Ectodermal cell (in vitro differentiated cells): ENCODE measurements around the gene TMCC1.

Source experiments
- H3K27ac ChIP-seq: 2 replicates; pipeline ENCODE4 v1.7.0; 2013; ENCODE audit warnings: mild to moderate bottlenecking, low read depth, low read length; ENCODE audit not compliant: insufficient read depth, poor library complexity, severe bottlenecking
- H3K27me3 ChIP-seq: 2 replicates; pipeline ENCODE4 v1.7.0; 2013; ENCODE audit warnings: mild to moderate bottlenecking, low read length; ENCODE audit not compliant: insufficient read depth, control insufficient read depth, poor library complexity, severe bottlenecking
- H3K36me3 ChIP-seq: one replicate; pipeline ENCODE4 v1.7.0; 2013; ENCODE audit warnings: low read length; ENCODE audit not compliant: control insufficient read depth, insufficient read depth
- H3K4me1 ChIP-seq: one replicate; pipeline ENCODE4 v1.7.0; 2013; ENCODE audit warnings: low read length; ENCODE audit not compliant: control insufficient read depth, insufficient read depth
- H3K4me3 ChIP-seq: 2 replicates; pipeline ENCODE4 v1.7.0; 2013; ENCODE audit warnings: low read depth, low read length, control low read depth; ENCODE audit not compliant: insufficient read depth
- H3K9me3 ChIP-seq: 2 replicates; pipeline ENCODE4 v1.7.0; 2013; ENCODE audit warnings: mild to moderate bottlenecking, low read length, moderate library complexity; ENCODE audit not compliant: control insufficient read depth
- WGBS, 2 experiments: methylation state at CpG; one replicate each; pipeline ENCODE4 v1.1.7; 2013; ENCODE audit warnings: missing lambda C conversion rate in 2 of 2; 5-methylcytosine and 5-hydroxymethylcytosine counted together

Gene TMCC1

GRCh38 chr3:129603991-129604749, 289.3 kb downstream of the TMCC1 start:
- H3K27me3 ChIP-seq, result peaks cover 44% of the 10 kb centered on the region
- peaks cover 30% of the 10 kb centered on the region for H3K4me1 ChIP-seq
- WGBS, 2 experiments, result 83 to 86% methylated on average over 8 of the region's 8 CpGs
- no peak overlapping the region for H3K4me3 ChIP-seq
- H3K36me3 ChIP-seq, result no peaks in the 10 kb centered on the region
- no peak overlapping the region for H3K27ac ChIP-seq
- no peaks in the 10 kb centered on the region for H3K9me3 ChIP-seq

GRCh38 chr3:129603561-129603942, 290.0 kb downstream of the TMCC1 start:
- no peak overlapping the region for H3K27ac ChIP-seq
- 65 to 67% methylated on average over 7 of the region's 7 CpGs for WGBS, 2 experiments

GRCh38 chr3:129602730-129603560, 290.6 kb downstream of the TMCC1 start:
- Histone ChIP-seq H3K36me3 (no peaks in the 10 kb centered on the region), H3K27me3 (peaks cover 37% of the 10 kb centered on the region), H3K27ac (no peak overlapping the region), H3K4me1 (peaks cover 37% of the 10 kb centered on the region), H3K4me3 (peak overlapping the region; percentile 2), H3K9me3 (no peaks in the 10 kb centered on the region)
- WGBS, 2 experiments, result 65 to 73% methylated on average over 15 of the region's 15 CpGs

More at GRCh38 chr3:129603561-129603942, 290.0 kb downstream of the TMCC1 start:
- Histone ChIP-seq H3K27me3 (peaks cover 43% of the 10 kb centered on the region), H3K4me1 (peaks cover 31% of the 10 kb centered on the region), H3K4me3 (peak overlapping the region; percentile 2), H3K36me3 (no peaks in the 10 kb centered on the region), H3K9me3 (no peaks in the 10 kb centered on the region)

- no peaks in the 10 kb centered on the region for H3K9me3 ChIP-seq
- H3K27ac ChIP-seq, result no peak overlapping the region
- peaks cover 31% of the 10 kb centered on the region for H3K27me3 ChIP-seq
- no peaks in the 10 kb centered on the region for H3K36me3 ChIP-seq
- no peak overlapping the region for H3K4me3 ChIP-seq
- H3K4me1 ChIP-seq, result peaks cover 44% of the 10 kb centered on the region
- WGBS, 2 experiments, result 52 to 56% methylated on average over 11 of the region's 11 CpGs
Measured at GRCh38 chr3:129602309-129602708, 291.2 kb downstream of the TMCC1 start.

- no peaks in the 10 kb centered on the region for H3K9me3 ChIP-seq
- peaks cover 25% of the 10 kb centered on the region for H3K27me3 ChIP-seq
- no peak overlapping the region for H3K4me3 ChIP-seq
- H3K36me3 ChIP-seq, result no peaks in the 10 kb centered on the region
- peaks cover 50% of the 10 kb centered on the region for H3K4me1 ChIP-seq
- WGBS, 2 experiments, result 91 to 93% methylated on average over 5 of the region's 5 CpGs
- H3K27ac ChIP-seq, result no peak overlapping the region
Measured at GRCh38 chr3:129601713-129602112, 291.8 kb downstream of the TMCC1 start.

GRCh38 chr3:129600348-129600747, 293.2 kb downstream of the TMCC1 start:
- Histone ChIP-seq H3K27ac (no peak overlapping the region), H3K9me3 (no peaks in the 10 kb centered on the region), H3K36me3 (no peaks in the 10 kb centered on the region), H3K27me3 (peaks cover 15% of the 10 kb centered on the region), H3K4me3 (no peak overlapping the region), H3K4me1 (peaks cover 60% of the 10 kb centered on the region)
- 95 to 96% methylated on average over 2 of the region's 2 CpGs for WGBS, 2 experiments

- 40 to 43% methylated on average over 5 of the region's 5 CpGs for WGBS, 2 experiments
- H3K27ac ChIP-seq, result no peak overlapping the region
- H3K4me1 ChIP-seq, result peaks cover 60% of the 10 kb centered on the region
- H3K36me3 ChIP-seq, result no peaks in the 10 kb centered on the region
- H3K4me3 ChIP-seq, result no peak overlapping the region
- peaks cover 7% of the 10 kb centered on the region for H3K27me3 ChIP-seq
- no peaks in the 10 kb centered on the region for H3K9me3 ChIP-seq
Measured at GRCh38 chr3:129599607-129600006, 293.9 kb downstream of the TMCC1 start.

GRCh38 chr3:129599073-129599472, 294.4 kb downstream of the TMCC1 start:
- H3K9me3 ChIP-seq, result no peaks in the 10 kb centered on the region
- no peak overlapping the region for H3K27ac ChIP-seq
- H3K4me3 ChIP-seq, result no peak overlapping the region
- peaks cover 2% of the 10 kb centered on the region for H3K27me3 ChIP-seq
- H3K36me3 ChIP-seq, result no peaks in the 10 kb centered on the region
- H3K4me1 ChIP-seq, result peaks cover 66% of the 10 kb centered on the region
- 90 to 91% methylated on average over 19 of the region's 19 CpGs for WGBS, 2 experiments

- no peaks in the 10 kb centered on the region for H3K27me3 ChIP-seq
- H3K4me3 ChIP-seq, result no peak overlapping the region
- no peaks in the 10 kb centered on the region for H3K36me3 ChIP-seq
- 86% methylated on average over 11 of the region's 11 CpGs for WGBS, 2 experiments
- H3K9me3 ChIP-seq, result no peaks in the 10 kb centered on the region
- H3K4me1 ChIP-seq, result peaks cover 70% of the 10 kb centered on the region
- H3K27ac ChIP-seq, result no peak overlapping the region
Measured at GRCh38 chr3:129598484-129598883, 295.0 kb downstream of the TMCC1 start.

GRCh38 chr3:129598000-129598381, 295.5 kb downstream of the TMCC1 start:
- peaks cover 69% of the 10 kb centered on the region for H3K4me1 ChIP-seq
- 42 to 44% methylated on average over 5 of the region's 5 CpGs for WGBS, 2 experiments
- H3K4me3 ChIP-seq, result no peak overlapping the region
- no peaks in the 10 kb centered on the region for H3K9me3 ChIP-seq
- H3K27me3 ChIP-seq, result no peaks in the 10 kb centered on the region
- H3K36me3 ChIP-seq, result no peaks in the 10 kb centered on the region
- peak overlapping the region; percentile 4 for H3K27ac ChIP-seq
